H9 (cell line): ENCODE results near the gene PRSS2. TPM values are rescaled to one million over a fixed set of nuclear protein-coding genes. Genes with fewer than 3 reads are reported as not detected.

Experiments used
- DNase-seq: peaks from one replicate; pipeline ENCODE4 v3.0.0-alpha.2; 2017
- H2AFZ ChIP-seq: one replicate; pipeline ENCODE4 v1.6.1; 2013; ENCODE audit warnings: mild to moderate bottlenecking, low read length, control low read depth, moderate library complexity
- H2AK5ac ChIP-seq: 2 replicates; pipeline ENCODE4 v1.6.1; 2013; ENCODE audit warnings: low read length, control low read depth, mixed read lengths; ENCODE audit not compliant: insufficient read length
- H2BK120ac ChIP-seq: one replicate; pipeline ENCODE4 v1.6.1; 2013; ENCODE audit warnings: low read depth, mild to moderate bottlenecking, low read length, control low read depth, inconsistent platforms; ENCODE audit not compliant: poor library complexity, severe bottlenecking
- H2BK12ac ChIP-seq: 2 replicates; pipeline ENCODE4 v1.6.1; 2013; ENCODE audit warnings: low read length, control low read depth, mixed read lengths, low read depth; ENCODE audit not compliant: insufficient read length
- H2BK15ac ChIP-seq: 2 replicates; pipeline ENCODE4 v1.6.1; 2013; ENCODE audit warnings: low read depth, low read length, control low read depth
- H2BK20ac ChIP-seq: one replicate; pipeline ENCODE4 v1.6.1; 2013; ENCODE audit warnings: low read depth, mild to moderate bottlenecking, low read length, control low read depth, inconsistent platforms; ENCODE audit not compliant: poor library complexity, severe bottlenecking
- H2BK5ac ChIP-seq: 2 replicates; pipeline ENCODE4 v1.6.1; 2013; ENCODE audit warnings: low read length, control low read depth, mixed read lengths; ENCODE audit not compliant: insufficient read length
- H3K14ac ChIP-seq: 2 replicates; pipeline ENCODE4 v1.6.1; 2013; ENCODE audit warnings: low read length, control low read depth; ENCODE audit not compliant: insufficient read depth
- H3K18ac ChIP-seq: 2 replicates; pipeline ENCODE4 v1.6.1; 2013; ENCODE audit warnings: low read depth, mild to moderate bottlenecking, mixed read lengths, low read length, control low read depth; ENCODE audit not compliant: insufficient read length
- H3K23ac ChIP-seq: 2 replicates; pipeline ENCODE4 v1.6.1; 2013; ENCODE audit warnings: low read length, control low read depth, mixed read lengths, low read depth; ENCODE audit not compliant: insufficient read length
- H3K23me2 ChIP-seq: 2 replicates; pipeline ENCODE4 v1.6.1; 2013; ENCODE audit warnings: low read depth, mild to moderate bottlenecking, mixed read lengths, low read length, control low read depth; ENCODE audit not compliant: insufficient read length, poor library complexity, severe bottlenecking
- H3K27ac ChIP-seq: 2 replicates; pipeline ENCODE4 v1.5.1; 2013; ENCODE audit warnings: low read length, control low read depth, mixed read lengths, low read depth; ENCODE audit not compliant: insufficient read length
- H3K27me3 ChIP-seq: 2 replicates; pipeline ENCODE4 v1.6.1; 2013; ENCODE audit warnings: low read length, control low read depth, inconsistent platforms; ENCODE audit not compliant: insufficient read depth
- H3K4ac ChIP-seq: 2 replicates; pipeline ENCODE4 v1.6.1; 2013; ENCODE audit warnings: low read depth, mild to moderate bottlenecking, control low read depth, inconsistent platforms, low read length, moderate library complexity
- H3K4me1 ChIP-seq: 2 replicates; pipeline ENCODE4 v1.6.1; 2013; ENCODE audit warnings: low read length, control low read depth, inconsistent platforms; ENCODE audit not compliant: insufficient read depth
- H3K4me2 ChIP-seq: 2 replicates; pipeline ENCODE4 v1.6.1; 2013; ENCODE audit warnings: low read length, control low read depth, mixed read lengths; ENCODE audit not compliant: insufficient read length, insufficient read depth
- H3K56ac ChIP-seq: 2 replicates; pipeline ENCODE4 v1.6.1; 2013; ENCODE audit warnings: low read depth, mild to moderate bottlenecking, mixed read lengths, low read length, control low read depth; ENCODE audit not compliant: insufficient read length
- H3K79me1 ChIP-seq: 2 replicates; pipeline ENCODE4 v1.6.1; 2013; ENCODE audit warnings: low read depth, mild to moderate bottlenecking, moderate library complexity, low read length, control low read depth, inconsistent platforms; ENCODE audit not compliant: insufficient read depth, poor library complexity, severe bottlenecking
- H3K79me2 ChIP-seq: 2 replicates; pipeline ENCODE4 v1.6.1; 2013; ENCODE audit warnings: low read length, control low read depth, inconsistent platforms; ENCODE audit not compliant: insufficient read depth
- H3K9ac ChIP-seq: 2 replicates; pipeline ENCODE4 v1.6.1; 2013; ENCODE audit warnings: low read length, control low read depth, mixed read lengths; ENCODE audit not compliant: insufficient read length; ENCODE audit errors: extremely low read depth
- H3K9me3 ChIP-seq: one replicate; pipeline ENCODE4 v1.6.1; 2013; ENCODE audit warnings: low read depth, low read length, inconsistent platforms; ENCODE audit not compliant: control insufficient read depth
- H3T11ph ChIP-seq: one replicate; pipeline ENCODE4 v1.6.1; 2013; ENCODE audit warnings: mild to moderate bottlenecking, low read length, control low read depth, inconsistent platforms
- H4K20me1 ChIP-seq: one replicate; pipeline ENCODE4 v1.6.1; 2013; ENCODE audit not compliant: control insufficient read depth, insufficient read length, insufficient read depth
- H4K5ac ChIP-seq: 2 replicates; pipeline ENCODE4 v1.6.1; 2013; ENCODE audit warnings: low read depth, mild to moderate bottlenecking, mixed read lengths, low read length, control low read depth; ENCODE audit not compliant: insufficient read length
- H4K8ac ChIP-seq: replicated peaks from 2 replicates; pipeline ENCODE4 v1.6.1; 2013; ENCODE audit warnings: low read length, control low read depth, mixed read lengths, low read depth; ENCODE audit not compliant: insufficient read length
- H4K91ac ChIP-seq: 2 replicates; pipeline ENCODE4 v1.6.1; 2013; ENCODE audit warnings: low read depth, mild to moderate bottlenecking, moderate library complexity, mixed read lengths, low read length, control low read depth; ENCODE audit not compliant: insufficient read length
- H3K27ac Mint-ChIP-seq, 3 experiments: 2 replicates in 2 of 3; 3 replicates in 1 of 3; pipeline ENCODE4 v1.8.0; 2020 to 2021; ENCODE audit warnings: mixed read lengths in 3 of 3, mild to moderate bottlenecking in 1 of 3, moderate library complexity in 1 of 3
- H3K27me3 Mint-ChIP-seq: 2 replicates; pipeline ENCODE4 v1.8.0; 2021; ENCODE audit warnings: low read depth, mild to moderate bottlenecking, moderate library complexity, mixed read lengths
- H3K36me3 Mint-ChIP-seq, 3 experiments: 2 replicates in 2 of 3; 3 replicates in 1 of 3; pipeline ENCODE4 v1.8.0; 2020 to 2021; ENCODE audit warnings: low read depth in 3 of 3, mixed read lengths in 3 of 3; ENCODE audit not compliant: insufficient read depth in 1 of 3
- H3K4me1 Mint-ChIP-seq, 2 experiments: 2 replicates each; pipeline ENCODE4 v1.8.0; 2020; ENCODE audit warnings: mixed read lengths in 2 of 2
- H3K4me3 Mint-ChIP-seq, 2 experiments: 2 replicates in 1 of 2; 3 replicates in 1 of 2; pipeline ENCODE4 v1.8.0; 2020 to 2021; ENCODE audit warnings: mild to moderate bottlenecking in 2 of 2, mixed read lengths in 2 of 2, moderate library complexity in 1 of 2
- H3K9me3 Mint-ChIP-seq, 2 experiments: 2 replicates in 1 of 2; 3 replicates in 1 of 2; pipeline ENCODE4 v1.8.0; 2020; ENCODE audit warnings: mild to moderate bottlenecking in 2 of 2, mixed read lengths in 2 of 2, moderate library complexity in 1 of 2
- WGBS: extraction: QIAGEN DNeasy Blood & Tissue Kit; methylation state at CpG from one replicate; pipeline ENCODE4 v1.1.7; 2013; ENCODE audit warnings: missing lambda C conversion rate, low lambda C conversion rate, mixed read lengths; ENCODE audit not compliant: insufficient read length; ENCODE audit errors: extremely low coverage; 5-methylcytosine and 5-hydroxymethylcytosine counted together
- total RNA-seq: library from RNA; stranded (reverse); gene quantifications from 2 replicates; pipeline ENCODE4 v1.2.1, GENCODE V29; 2021
- TF ChIP-seq, protein P1 (sequence below): fragments of 200-600 bp; sonication (generic); conservative IDR thresholded peaks from 3 replicates; pipeline ENCODE4 v1.8.0; 2021; ENCODE audit warnings: antibody characterized with exemption, mild to moderate bottlenecking

Gene PRSS2
- total RNA-seq, 1 experiment from 2014 or later: not detected

DNA sequence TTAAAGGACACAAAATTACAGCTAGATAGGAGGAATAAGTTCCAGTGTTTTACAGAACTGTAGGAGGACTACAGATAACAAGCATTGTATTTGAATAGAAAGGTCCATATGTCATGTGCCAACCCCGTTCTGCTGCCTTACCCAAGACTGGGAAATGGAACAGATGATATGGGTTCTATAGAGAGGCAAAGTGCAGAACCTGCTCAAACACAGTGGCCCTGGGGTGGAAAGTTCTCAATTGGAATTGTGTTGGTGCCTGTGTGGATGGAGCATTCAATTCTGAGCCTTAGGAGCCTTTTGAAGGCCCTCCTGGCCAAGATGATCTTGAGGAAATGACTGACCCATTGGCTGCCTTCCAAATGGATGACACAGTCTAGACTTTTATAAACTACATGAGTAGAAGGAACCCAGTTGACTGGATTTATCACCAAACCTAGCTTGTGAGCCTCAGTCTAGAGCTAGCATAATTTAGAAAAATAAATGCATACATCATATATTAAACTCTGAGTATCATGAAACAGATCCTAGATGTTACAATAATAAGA lies 25.6 kb upstream of the PRSS2 start:
- Histone ChIP-seq H3K4ac (no peak overlapping the region), H3K79me1 (no peaks in the 10 kb centered on the region), H3K27me3 (no peaks in the 10 kb centered on the region), H3K9ac (no peak overlapping the region), H2BK12ac (no peak overlapping the region), H3K56ac (no peak overlapping the region), H3K4me2 (no peak overlapping the region), H3K27ac (no peak overlapping the region), H3K14ac (no peak overlapping the region), H3K79me2 (no peaks in the 10 kb centered on the region), H2BK5ac (no peak overlapping the region), H4K8ac (no peak overlapping the region), H3T11ph (no peak overlapping the region), H2AK5ac (no peak overlapping the region), H4K91ac (no peak overlapping the region), H2BK120ac (no peak overlapping the region), H3K9me3 (no peaks in the 10 kb centered on the region), H4K20me1 (no peaks in the 10 kb centered on the region), H3K23ac (no peak overlapping the region), H3K23me2 (no peaks in the 10 kb centered on the region), H2AFZ (no peak overlapping the region), H3K4me1 (no peaks in the 10 kb centered on the region; the same call in 1 of the 2 replicates), H2BK15ac (no peak overlapping the region), H4K5ac (no peak overlapping the region), H3K18ac (no peak overlapping the region), H2BK20ac (no peak overlapping the region)
- H3K27me3 Mint-ChIP-seq: peaks cover 4% of the 10 kb centered on the region
- H3K4me1 Mint-ChIP-seq: no peaks in the 10 kb centered on the region
- H3K27ac Mint-ChIP-seq: no peak overlapping the region; a peak in 1 of 7 replicates
- no CpG with 5 or more reads among the region's 1 CpG for WGBS
- no peaks in the 10 kb centered on the region; a peak in 1 of 5 replicates for H3K9me3 Mint-ChIP-seq
- no peak for DNase-seq
- H3K4me3 Mint-ChIP-seq: no peak overlapping the region
- TF ChIP-seq, protein P1, sequence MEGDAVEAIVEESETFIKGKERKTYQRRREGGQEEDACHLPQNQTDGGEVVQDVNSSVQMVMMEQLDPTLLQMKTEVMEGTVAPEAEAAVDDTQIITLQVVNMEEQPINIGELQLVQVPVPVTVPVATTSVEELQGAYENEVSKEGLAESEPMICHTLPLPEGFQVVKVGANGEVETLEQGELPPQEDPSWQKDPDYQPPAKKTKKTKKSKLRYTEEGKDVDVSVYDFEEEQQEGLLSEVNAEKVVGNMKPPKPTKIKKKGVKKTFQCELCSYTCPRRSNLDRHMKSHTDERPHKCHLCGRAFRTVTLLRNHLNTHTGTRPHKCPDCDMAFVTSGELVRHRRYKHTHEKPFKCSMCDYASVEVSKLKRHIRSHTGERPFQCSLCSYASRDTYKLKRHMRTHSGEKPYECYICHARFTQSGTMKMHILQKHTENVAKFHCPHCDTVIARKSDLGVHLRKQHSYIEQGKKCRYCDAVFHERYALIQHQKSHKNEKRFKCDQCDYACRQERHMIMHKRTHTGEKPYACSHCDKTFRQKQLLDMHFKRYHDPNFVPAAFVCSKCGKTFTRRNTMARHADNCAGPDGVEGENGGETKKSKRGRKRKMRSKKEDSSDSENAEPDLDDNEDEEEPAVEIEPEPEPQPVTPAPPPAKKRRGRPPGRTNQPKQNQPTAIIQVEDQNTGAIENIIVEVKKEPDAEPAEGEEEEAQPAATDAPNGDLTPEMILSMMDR: no peak
- H3K36me3 Mint-ChIP-seq: no peaks in the 10 kb centered on the region
